ENCODE data around the gene EGLN3. TPM values are rescaled to one million over a fixed set of nuclear protein-coding genes. Genes with fewer than 3 reads are reported as not detected.

Gene EGLN3
- total and polyA plus RNA-seq, 9 donors = 1.7 to 5.1 (median 2.4) TPM

DNA sequence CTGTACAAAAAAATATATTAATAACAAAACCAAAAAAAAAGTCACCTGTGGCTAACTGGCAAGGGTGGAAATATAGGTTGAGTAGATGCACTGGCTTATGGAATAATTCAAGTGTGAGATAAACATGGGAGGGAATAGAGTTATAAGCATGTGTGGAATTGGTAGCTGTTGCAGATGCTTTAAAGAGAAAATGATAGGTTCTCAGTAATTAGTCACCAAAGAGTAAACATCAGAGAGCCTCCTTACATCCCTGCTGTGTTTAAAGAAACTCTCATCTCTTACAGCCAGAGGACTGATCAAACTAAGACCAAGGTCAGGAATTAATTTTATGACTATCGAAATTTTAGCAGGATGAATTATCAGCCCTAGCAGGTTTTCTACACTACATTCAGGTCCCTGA lies 70.5 kb downstream of the EGLN3 start:
- 76 to 92% (median 85%) methylated on average over 1 of the region's 1 CpG for WGBS, 3 donors
- intact Hi-C loops (cut with DNase I) = no loop called here
- Histone ChIP-seq H3K9me3 (no peaks in the 10 kb centered on the region), H3K27ac (no peak overlapping the region), H3K27me3 (no peaks in the 10 kb centered on the region), H3K4me1 (ENCODE audit: insufficient read depth) (no peaks in the 10 kb centered on the region), H3K4me3 (no peak overlapping the region), H3K36me3 (no peaks in the 10 kb centered on the region)
- DNase-seq = no peak
- TF ChIP-seq POLR2A (IDR thresholded peaks at IDR 0.05) (no peak), EP300 (IDR thresholded peaks at IDR 0.05) (no peak), CTCF (IDR thresholded peaks at IDR 0.05) (no peak)

GRCh38 chr14:33879684-33880286 lies 71.1 kb downstream of the EGLN3 start:
- TF ChIP-seq EP300 (IDR thresholded peaks at IDR 0.05) (no peak), CTCF (IDR thresholded peaks at IDR 0.05) (no peak), POLR2A (IDR thresholded peaks at IDR 0.05) (no peak)
- no peaks in the 10 kb centered on the region for H3K9me3 ChIP-seq
- no peaks in the 10 kb centered on the region for H3K27me3 ChIP-seq
- WGBS, 3 donors = 86 to 93% (median 90%) methylated on average over 3 of the region's 3 CpGs
- no peak overlapping the region for H3K27ac ChIP-seq
- no peaks in the 10 kb centered on the region for H3K36me3 ChIP-seq
- H3K4me3 ChIP-seq = no peak overlapping the region
- no peak for DNase-seq
- no peaks in the 10 kb centered on the region for H3K4me1 ChIP-seq (ENCODE audit: insufficient read depth)
- intact Hi-C loops (cut with DNase I) = no loop called here

DNA sequence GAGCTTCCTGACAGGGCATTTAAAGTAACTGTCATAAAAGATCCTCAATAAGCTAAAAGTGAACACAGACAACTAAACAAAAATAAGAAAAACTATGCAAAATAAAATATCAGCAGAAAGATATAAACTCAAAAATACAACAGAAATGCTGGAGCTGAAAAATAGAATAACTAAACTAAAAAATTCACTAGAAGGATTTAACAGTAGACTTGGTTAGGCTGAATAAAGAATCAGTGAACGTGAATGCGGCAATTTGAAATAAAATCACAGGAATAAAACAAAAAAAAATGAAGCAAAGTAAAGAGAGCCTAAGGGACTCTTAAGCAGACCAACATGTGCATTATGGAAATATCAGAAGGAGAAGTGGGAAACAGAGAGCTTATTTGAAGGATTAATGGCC lies 74.6 kb downstream of the EGLN3 start:
- Histone ChIP-seq H3K27ac (no peak overlapping the region), H3K27me3 (no peaks in the 10 kb centered on the region), H3K36me3 (no peaks in the 10 kb centered on the region), H3K4me1 (ENCODE audit: insufficient read depth) (no peaks in the 10 kb centered on the region), H3K9me3 (no peaks in the 10 kb centered on the region), H3K4me3 (no peak overlapping the region)
- no peak for DNase-seq
- intact Hi-C loops (cut with DNase I) = no loop called here
- 89 to 97% (median 92%) methylated on average over 2 of the region's 2 CpGs for WGBS, 3 donors
- no peak for TF ChIP-seq EP300 (IDR thresholded peaks at IDR 0.05)
- no peak for TF ChIP-seq CTCF (IDR thresholded peaks at IDR 0.05)
- no peak for TF ChIP-seq POLR2A (IDR thresholded peaks at IDR 0.05)
